RWPE2 (cell line): ENCODE measurements around the gene S1PR2.

Experiments
- ATAC-seq: fragments of 200-7000 bp; cut with Tn5 transposase; 3 replicates; pipeline ENCODE4 v1.9.1; 2021; ENCODE audit warnings: low read depth
- DNase-seq: peaks from one replicate; pipeline ENCODE4 v3.0.0-alpha.2; 2020; ENCODE audit warnings: low spot score
- H3K27ac ChIP-seq: fragments of 450-650 bp; 2 replicates; pipeline ENCODE4 v1.5.1; 2017; ENCODE audit warnings: mild to moderate bottlenecking; ENCODE audit not compliant: poor library complexity, severe bottlenecking
- H3K27me3 ChIP-seq: fragments of 250-450 bp; sonication (Bioruptor Pico); 2 replicates; pipeline ENCODE4 v1.5.1; 2021; ENCODE audit warnings: mild to moderate bottlenecking, moderate library complexity; ENCODE audit not compliant: insufficient read depth, poor library complexity, severe bottlenecking
- H3K36me3 ChIP-seq: fragments of 250-450 bp; sonication (Bioruptor Pico); 2 replicates; pipeline ENCODE4 v1.5.1; 2020; ENCODE audit warnings: low read depth, mild to moderate bottlenecking, moderate library complexity
- H3K4me1 ChIP-seq: fragments of 250-450 bp; sonication (Bioruptor Pico); 2 replicates; pipeline ENCODE4 v1.5.1; 2021; ENCODE audit warnings: mild to moderate bottlenecking, moderate library complexity; ENCODE audit not compliant: insufficient read depth, poor library complexity, severe bottlenecking
- H3K4me3 ChIP-seq: fragments of 250-450 bp; sonication (Bioruptor Pico); 2 replicates; pipeline ENCODE4 v1.5.1; 2021; ENCODE audit warnings: mild to moderate bottlenecking, moderate library complexity; ENCODE audit not compliant: severe bottlenecking
- H3K9me3 ChIP-seq: fragments of 250-450 bp; sonication (Bioruptor Pico); 2 replicates; pipeline ENCODE4 v1.5.1; 2021; ENCODE audit warnings: mild to moderate bottlenecking, moderate library complexity; ENCODE audit not compliant: severe bottlenecking
- TF ChIP-seq, protein P1 (sequence below): fragments of 450-650 bp; IDR thresholded peaks from one replicate; pipeline ENCODE4 v1.5.1; 2017; ENCODE audit warnings: mild to moderate bottlenecking, moderate library complexity; ENCODE audit not compliant: poor library complexity, severe bottlenecking

S1PR2 gene

DNA sequence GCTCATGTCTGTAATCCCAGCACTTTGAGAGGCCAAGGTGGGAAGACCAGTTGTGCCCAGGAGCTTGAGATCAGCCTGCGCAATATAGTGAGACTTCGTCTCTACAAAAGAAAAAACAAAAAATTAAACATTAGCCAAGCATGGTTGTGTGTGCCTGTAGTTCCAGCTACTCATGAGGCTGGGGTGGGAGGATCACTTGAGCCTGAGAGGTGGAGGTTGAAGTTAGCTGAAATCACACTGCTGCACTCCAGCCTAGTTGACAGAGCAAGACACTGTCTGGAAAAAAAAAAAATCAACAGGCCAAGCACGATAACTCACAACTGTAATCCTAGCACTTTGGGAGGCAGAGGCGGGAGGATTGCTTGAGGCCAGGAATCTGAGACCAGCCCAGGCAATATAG is 3.9 kb upstream of the S1PR2 start:
- Histone ChIP-seq H3K36me3 (no peaks in the 10 kb centered on the region), H3K9me3 (no peaks in the 10 kb centered on the region), H3K4me1 (no peaks in the 10 kb centered on the region), H3K4me3 (no peak overlapping the region), H3K27ac (no peak overlapping the region), H3K27me3 (no peaks in the 10 kb centered on the region)
- DNase-seq (no peak), ATAC-seq (no peak)
- TF ChIP-seq, protein P1, sequence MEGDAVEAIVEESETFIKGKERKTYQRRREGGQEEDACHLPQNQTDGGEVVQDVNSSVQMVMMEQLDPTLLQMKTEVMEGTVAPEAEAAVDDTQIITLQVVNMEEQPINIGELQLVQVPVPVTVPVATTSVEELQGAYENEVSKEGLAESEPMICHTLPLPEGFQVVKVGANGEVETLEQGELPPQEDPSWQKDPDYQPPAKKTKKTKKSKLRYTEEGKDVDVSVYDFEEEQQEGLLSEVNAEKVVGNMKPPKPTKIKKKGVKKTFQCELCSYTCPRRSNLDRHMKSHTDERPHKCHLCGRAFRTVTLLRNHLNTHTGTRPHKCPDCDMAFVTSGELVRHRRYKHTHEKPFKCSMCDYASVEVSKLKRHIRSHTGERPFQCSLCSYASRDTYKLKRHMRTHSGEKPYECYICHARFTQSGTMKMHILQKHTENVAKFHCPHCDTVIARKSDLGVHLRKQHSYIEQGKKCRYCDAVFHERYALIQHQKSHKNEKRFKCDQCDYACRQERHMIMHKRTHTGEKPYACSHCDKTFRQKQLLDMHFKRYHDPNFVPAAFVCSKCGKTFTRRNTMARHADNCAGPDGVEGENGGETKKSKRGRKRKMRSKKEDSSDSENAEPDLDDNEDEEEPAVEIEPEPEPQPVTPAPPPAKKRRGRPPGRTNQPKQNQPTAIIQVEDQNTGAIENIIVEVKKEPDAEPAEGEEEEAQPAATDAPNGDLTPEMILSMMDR = no peak

DNA sequence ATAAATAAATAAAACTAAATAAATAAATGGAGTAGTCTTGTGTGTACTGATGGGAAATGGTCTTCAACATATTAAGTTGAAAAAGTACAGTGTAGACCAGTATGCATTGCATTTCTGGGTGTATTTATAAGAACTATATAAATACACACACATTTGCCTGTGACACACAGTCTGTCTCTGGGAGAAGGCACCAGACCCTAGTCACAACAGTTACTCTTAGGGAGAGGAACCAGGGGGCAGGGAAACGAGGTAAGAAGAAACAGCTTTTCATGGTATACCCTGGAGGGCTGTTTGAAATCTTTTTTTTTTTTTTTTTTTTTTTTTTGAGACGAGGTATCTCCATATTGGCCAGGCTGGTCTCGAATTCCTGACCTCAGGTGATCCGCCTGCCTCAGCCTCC is 2.8 kb upstream of the S1PR2 start:
- no peaks in the 10 kb centered on the region for H3K9me3 ChIP-seq
- H3K27me3 ChIP-seq = no peaks in the 10 kb centered on the region
- TF ChIP-seq, protein P1 = no peak
- no peaks in the 10 kb centered on the region for H3K4me1 ChIP-seq
- H3K36me3 ChIP-seq = no peaks in the 10 kb centered on the region
- no peak overlapping the region for H3K4me3 ChIP-seq
- no peak for ATAC-seq
- no peak for DNase-seq
- no peak overlapping the region for H3K27ac ChIP-seq

DNA sequence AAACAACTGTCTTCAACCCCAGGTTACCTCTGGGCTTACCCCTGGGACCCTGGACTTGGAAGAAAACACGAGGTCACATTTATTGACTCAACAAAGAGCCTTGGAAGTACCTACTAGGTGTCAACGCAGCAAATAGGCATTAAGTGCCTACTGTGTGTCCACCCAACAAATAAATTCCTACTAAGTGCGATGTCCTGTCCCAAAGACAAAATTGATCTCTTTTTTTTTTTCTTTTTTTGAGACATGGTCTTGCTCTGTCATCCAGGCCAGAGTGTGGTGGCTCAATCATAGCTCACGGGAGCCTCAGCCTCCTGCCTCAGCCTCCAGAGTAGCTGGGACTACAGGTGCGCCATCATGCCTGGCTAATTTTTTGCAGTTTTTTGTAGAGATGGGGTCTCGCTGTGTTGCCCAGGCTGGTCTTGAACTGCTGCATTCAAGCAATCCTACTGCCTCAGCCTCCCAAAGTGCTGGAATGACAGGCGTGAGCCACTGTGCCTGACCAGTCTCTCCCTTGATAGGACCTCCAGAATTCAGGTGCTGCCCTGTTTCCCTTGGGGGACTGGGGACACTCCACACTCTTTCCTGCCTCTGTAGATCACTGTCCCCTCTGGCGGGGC is 589 bp upstream of the S1PR2 start:
- Histone ChIP-seq H3K27me3 (no peaks in the 10 kb centered on the region), H3K9me3 (no peaks in the 10 kb centered on the region), H3K27ac (no peak overlapping the region), H3K4me3 (peak overlapping the region; percentile 99), H3K36me3 (no peaks in the 10 kb centered on the region), H3K4me1 (no peaks in the 10 kb centered on the region)
- TF ChIP-seq, protein P1 = no peak
- ATAC-seq (no peak), DNase-seq (no peak)

DNA sequence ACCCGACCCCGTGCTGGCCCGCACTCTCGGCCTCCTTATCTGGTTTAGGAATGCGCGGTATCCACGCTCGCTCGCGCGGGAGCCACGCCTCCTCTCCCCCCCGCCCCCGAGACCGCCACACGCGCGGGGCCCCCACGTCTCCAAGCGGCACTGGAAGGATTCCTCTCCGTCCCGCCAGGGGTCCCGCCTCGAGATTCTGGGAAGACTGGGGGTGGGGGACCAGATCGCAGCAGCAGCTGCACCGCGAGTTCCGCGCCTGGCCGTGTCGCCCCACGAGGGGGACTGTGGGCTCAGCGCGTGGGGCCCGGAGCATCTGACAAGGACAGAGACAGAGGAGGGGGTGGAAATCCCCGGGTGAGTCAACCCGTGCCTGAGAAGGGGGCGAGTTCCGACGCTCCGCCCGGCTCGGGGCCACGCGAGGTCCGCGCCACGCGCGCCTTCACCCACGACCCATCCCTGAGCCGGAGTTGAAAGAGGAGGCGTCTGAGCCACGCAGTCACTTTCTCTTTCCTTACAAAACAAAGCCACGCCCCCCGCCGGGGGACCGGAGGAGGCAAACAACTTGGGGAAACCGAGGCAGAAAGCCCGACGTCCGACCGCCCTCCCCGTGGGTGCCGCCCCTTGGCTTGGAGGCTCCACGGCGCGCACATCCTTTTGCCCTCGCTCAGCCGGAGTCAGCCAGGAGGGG is 814 bp downstream of the S1PR2 start:
- Histone ChIP-seq H3K4me1 (no peaks in the 10 kb centered on the region), H3K9me3 (no peaks in the 10 kb centered on the region), H3K4me3 (peak overlapping the region; percentile 99), H3K36me3 (no peaks in the 10 kb centered on the region), H3K27me3 (no peaks in the 10 kb centered on the region), H3K27ac (no peak overlapping the region)
- DNase-seq (no peak), ATAC-seq (no peak)
- TF ChIP-seq, protein P1 = no peak

DNA sequence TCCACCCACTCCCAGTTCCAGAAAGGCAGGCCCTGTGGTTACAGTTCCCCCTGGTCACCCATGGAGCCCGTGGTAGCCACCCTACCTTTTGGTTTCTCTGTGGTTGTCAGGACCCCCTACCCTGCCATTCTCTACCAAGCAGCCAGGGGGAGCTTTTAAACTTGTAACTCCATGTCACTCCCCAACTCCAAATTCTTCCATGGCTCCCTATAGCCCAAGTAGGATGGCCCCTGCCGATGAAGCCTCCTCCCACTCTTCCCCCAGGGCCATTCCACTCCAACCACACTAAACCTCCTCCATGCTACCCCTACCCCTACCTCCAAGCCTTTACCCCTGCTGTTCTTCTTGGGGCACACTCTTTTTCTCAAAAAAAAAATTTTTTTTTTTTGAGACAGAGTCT is 2.2 kb downstream of the S1PR2 start:
- no peak for ATAC-seq
- no peak for DNase-seq
- Histone ChIP-seq H3K9me3 (no peaks in the 10 kb centered on the region), H3K4me1 (no peaks in the 10 kb centered on the region), H3K36me3 (no peaks in the 10 kb centered on the region), H3K27me3 (no peaks in the 10 kb centered on the region), H3K27ac (no peak overlapping the region), H3K4me3 (no peak overlapping the region)
- TF ChIP-seq, protein P1 = peak; percentile 46
